Panc1 (cell line): ENCODE measurements around the gene PTPRN. TPM values are rescaled to one million over a fixed set of nuclear protein-coding genes. Genes with fewer than 3 reads are reported as not detected.

Source experiments
- ATAC-seq: fragments of 200-7000 bp; cut with Tn5 transposase; 2 replicates; pipeline ENCODE4 v1.9.1; 2020; ENCODE audit warnings: mild to moderate bottlenecking, moderate library complexity
- BruUV-seq: library from RNA; stranded (reverse); fragments of 400-500 nt; replicated peaks from 2 replicates; lab custom pipeline; 2021; lab: Mats Ljungman, UMichigan
- CTCF ChIA-PET: fragments of 300-600 bp; sonication (Branson Sonifier 250); formaldehyde crosslinking; loops from one replicate; lab custom pipeline; 2022; ENCODE audit warnings: antibody characterized with exemption; lab: Charles Lee
- POLR2A ChIA-PET: fragments of 300-600 bp; sonication (Branson Sonifier 250); formaldehyde crosslinking; loops from one replicate; lab custom pipeline; 2022; ENCODE audit warnings: antibody characterized with exemption; lab: Charles Lee
- DNase-seq: peaks from one replicate; pipeline ENCODE4 v3.0.0-alpha.2; 2010; ENCODE audit warnings: low read depth, low spot score
- H3K27ac ChIP-seq: 2 replicates; pipeline ENCODE4 v1.5.1; 2011; ENCODE audit warnings: mild to moderate bottlenecking, low read length, inconsistent platforms
- H3K27me3 ChIP-seq: fragments of 200-500 bp; sonication (Bioruptor generic); 2 replicates; pipeline ENCODE4 v1.6.0; 2014; ENCODE audit warnings: low read length, inconsistent platforms; ENCODE audit not compliant: control insufficient read depth, insufficient read depth
- H3K36me3 ChIP-seq: fragments of 200-500 bp; sonication (Bioruptor generic); 2 replicates; pipeline ENCODE4 v1.5.1; 2014; ENCODE audit warnings: inconsistent platforms, mild to moderate bottlenecking, low read length, moderate library complexity; ENCODE audit not compliant: control insufficient read depth, insufficient read depth
- H3K4me1 ChIP-seq: 2 replicates; pipeline ENCODE4 v1.5.1; 2011; ENCODE audit warnings: inconsistent platforms, mild to moderate bottlenecking, low read length, moderate library complexity; ENCODE audit not compliant: control insufficient read depth, insufficient read depth
- H3K4me3 ChIP-seq, 2 experiments: 2 replicates each; pipeline ENCODE4 v1.5.1; 2011 to 2012; ENCODE audit warnings: low read depth in 2 of 2, low read length in 2 of 2, mild to moderate bottlenecking in 2 of 2, inconsistent platforms in 1 of 2, moderate library complexity in 1 of 2
- H3K9me3 ChIP-seq: fragments of 200-500 bp; sonication (Bioruptor generic); 2 replicates; pipeline ENCODE4 v1.5.1; 2014; ENCODE audit warnings: low read depth, mild to moderate bottlenecking, inconsistent platforms, low read length, moderate library complexity; ENCODE audit not compliant: control insufficient read depth, insufficient read depth
- CTCF ChIP-seq: fragments of 450-650 bp; IDR thresholded peaks from 2 replicates; pipeline ENCODE4 v1.5.1; 2017; ENCODE audit warnings: mild to moderate bottlenecking
- POLR2AphosphoS5 ChIP-seq: IDR thresholded peaks from 2 replicates; pipeline ENCODE4 v1.6.1; 2012; ENCODE audit warnings: mild to moderate bottlenecking, low read depth, low read length, moderate library complexity
- REST ChIP-seq, 2 experiments: IDR thresholded peaks; 2 replicates each; pipeline ENCODE4 v1.6.1; 2011 to 2012; ENCODE audit warnings: low read depth in 2 of 2, control low read depth in 1 of 2, low read length in 1 of 2, mild to moderate bottlenecking in 1 of 2, moderate library complexity in 1 of 2; ENCODE audit not compliant: insufficient read depth in 1 of 2
- SIN3A ChIP-seq: IDR thresholded peaks from 2 replicates; pipeline ENCODE4 v1.6.1; 2012; ENCODE audit warnings: low read depth, mild to moderate bottlenecking, low read length, moderate library complexity, borderline replicate concordance; ENCODE audit not compliant: insufficient read depth
- TCF7L2 ChIP-seq: IDR thresholded peaks from 2 replicates; pipeline ENCODE4 v1.6.1; 2011; ENCODE audit warnings: mild to moderate bottlenecking, low read depth, low read length, inconsistent platforms
- in situ Hi-C: cut with HindIII; loops from 2 replicates; pipeline ENCODE4 v1.10.0; 2016; ENCODE audit warnings: low sequenced_read_pairs, low pct_unique_long_range_greater_than_20kb
- intact Hi-C: fragments of 100-400 bp; cut with micrococcal nuclease; formaldehyde crosslinking; loops from one replicate; pipeline ENCODE4 v1.10.0; 2022; ENCODE audit not compliant: unreplicated experiment
- total RNA-seq: library from RNA; stranded (reverse); gene quantifications from one replicate; pipeline ENCODE4 v1.2.1, GENCODE V29; 2021; ENCODE audit not compliant: unreplicated experiment

The PTPRN gene
- total RNA-seq, 1 experiment from 2014 or later, result not detected

- Histone ChIP-seq H3K36me3 (no peaks in the 10 kb centered on the region), H3K27ac (no peak overlapping the region), H3K9me3 (no peaks in the 10 kb centered on the region), H3K4me3 (0 out of 4 replicates have a peak overlapping the region, but pooled peaks of 1 of the 2 experiments have one; percentile 18), H3K4me1 (peaks cover 4% of the 10 kb centered on the region; the same call in 1 of the 2 replicates), H3K27me3 (peaks cover 1% of the 10 kb centered on the region; the same call in 1 of the 2 replicates)
- no peak for TF ChIP-seq POLR2AphosphoS5
- 0 out of 4 replicates have a peak, but pooled peaks of 1 of the 2 experiments have one; percentile 37 for TF ChIP-seq REST (IDR thresholded peaks at IDR 0.05; ENCODE audit: insufficient read depth in 1 of 2, low read depth in 2 of 2, low read length in 1 of 2)
- TF ChIP-seq CTCF, result peak; percentile 98
- TF ChIP-seq SIN3A, result no peak
- peak; percentile 69 for DNase-seq
- peak; percentile 77 for ATAC-seq
- CTCF ChIA-PET, result interaction anchor here (0.6 to 0.7 kb wide), 2 partner anchors 52 to 179 kb away, joined by 4 read pairs; no protein-coding TSS in a partner anchor
- BruUV-seq, result no TSS peak
- in situ Hi-C loops (no loop called here), intact Hi-C loops (no loop called here)
- POLR2A ChIA-PET, result no interaction called here
Observed at GRCh38 chr2:219298759-219299371, 10.3 kb downstream of the PTPRN start.

GRCh38 chr2:219297766-219298456, 11.3 kb downstream of the PTPRN start:
- no peak for TF ChIP-seq POLR2AphosphoS5
- no peak for TF ChIP-seq REST (IDR thresholded peaks at IDR 0.05; ENCODE audit: insufficient read depth in 1 of 2, low read depth in 2 of 2, low read length in 1 of 2)
- TF ChIP-seq TCF7L2, result no peak
- TF ChIP-seq SIN3A, result no peak
- H3K36me3 ChIP-seq, result no peaks in the 10 kb centered on the region
- ChIA-PET CTCF (no interaction called here), POLR2A (no interaction called here)
- H3K27me3 ChIP-seq, result no peaks in the 10 kb centered on the region; the same call in 1 of the 2 replicates
- H3K4me3 ChIP-seq, result no peak overlapping the region
- intact Hi-C loops, result no loop called here
- ATAC-seq (no peak), DNase-seq (no peak)
- H3K4me1 ChIP-seq, result peaks cover 4% of the 10 kb centered on the region; the same call in 1 of the 2 replicates
- H3K27ac ChIP-seq, result no peak overlapping the region
- in situ Hi-C loops, result no loop called here
- no peaks in the 10 kb centered on the region for H3K9me3 ChIP-seq
- BruUV-seq, result no TSS peak
